GM18861 (cell line): ENCODE results near the gene DAP.
A peak's percentile ranks its signal among the peaks of the same experiment; 100 is the strongest.

Experiments used
- ATAC-seq: cut with Tn5 transposase; IDR thresholded peaks from one replicate; pipeline ENCODE4 v1.9.1; 2021; ENCODE audit not compliant: unreplicated experiment

The DAP gene

DNA sequence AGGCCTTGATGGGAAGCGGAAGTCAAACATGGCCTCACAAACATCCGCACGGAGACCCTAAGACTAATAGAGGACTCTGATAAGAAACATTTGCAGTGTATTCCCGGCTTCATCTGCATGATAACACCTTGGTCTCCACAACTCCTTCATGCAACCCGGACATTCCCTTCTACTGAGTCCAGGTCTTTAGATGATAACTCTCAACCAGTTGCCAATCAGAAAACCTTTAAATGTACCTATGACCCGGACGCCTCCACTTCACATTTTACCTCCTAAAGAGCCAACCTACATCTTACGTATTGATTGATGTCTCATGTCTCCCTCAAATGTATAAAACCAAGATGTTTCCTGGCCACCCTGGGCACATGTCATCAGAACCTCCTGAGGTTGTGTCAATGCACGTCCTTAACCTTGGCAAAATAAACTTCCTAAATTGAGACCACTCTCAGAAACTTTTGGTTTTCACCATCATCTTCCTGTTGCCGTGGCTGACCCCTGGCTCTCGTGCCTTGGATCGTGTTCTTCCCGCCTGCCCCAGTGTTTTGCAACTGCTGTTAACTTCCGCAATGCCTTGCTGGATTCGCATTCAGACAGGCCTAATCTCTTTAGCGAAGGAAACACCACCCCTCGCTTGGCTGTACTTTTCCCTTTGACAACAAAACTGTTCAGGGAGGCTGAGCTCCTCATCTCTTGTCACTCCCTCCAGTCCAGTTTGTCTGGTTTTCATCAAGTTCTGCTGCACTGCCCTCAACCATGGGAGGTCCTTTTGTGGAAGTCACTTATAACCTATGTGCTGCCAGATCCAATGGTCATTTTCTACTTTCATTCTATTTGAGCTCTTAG, 1.1 kb upstream of the DAP start:
- ATAC-seq = no peak

DNA sequence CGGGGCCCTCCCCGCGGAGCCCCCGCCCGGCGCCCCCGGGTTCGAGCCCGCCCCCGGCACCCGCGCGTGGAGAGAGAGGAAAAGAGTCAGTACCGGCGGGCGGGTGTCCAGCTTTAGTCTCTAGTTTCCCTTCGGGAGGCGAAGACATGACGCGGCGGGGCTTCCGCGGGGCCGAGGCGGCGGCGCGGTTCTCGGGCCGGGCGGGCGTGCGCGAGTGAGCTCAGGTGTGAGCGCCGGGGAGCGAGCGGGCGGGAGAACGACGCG, 181 bp downstream of the DAP start:
- no peak for ATAC-seq

DNA sequence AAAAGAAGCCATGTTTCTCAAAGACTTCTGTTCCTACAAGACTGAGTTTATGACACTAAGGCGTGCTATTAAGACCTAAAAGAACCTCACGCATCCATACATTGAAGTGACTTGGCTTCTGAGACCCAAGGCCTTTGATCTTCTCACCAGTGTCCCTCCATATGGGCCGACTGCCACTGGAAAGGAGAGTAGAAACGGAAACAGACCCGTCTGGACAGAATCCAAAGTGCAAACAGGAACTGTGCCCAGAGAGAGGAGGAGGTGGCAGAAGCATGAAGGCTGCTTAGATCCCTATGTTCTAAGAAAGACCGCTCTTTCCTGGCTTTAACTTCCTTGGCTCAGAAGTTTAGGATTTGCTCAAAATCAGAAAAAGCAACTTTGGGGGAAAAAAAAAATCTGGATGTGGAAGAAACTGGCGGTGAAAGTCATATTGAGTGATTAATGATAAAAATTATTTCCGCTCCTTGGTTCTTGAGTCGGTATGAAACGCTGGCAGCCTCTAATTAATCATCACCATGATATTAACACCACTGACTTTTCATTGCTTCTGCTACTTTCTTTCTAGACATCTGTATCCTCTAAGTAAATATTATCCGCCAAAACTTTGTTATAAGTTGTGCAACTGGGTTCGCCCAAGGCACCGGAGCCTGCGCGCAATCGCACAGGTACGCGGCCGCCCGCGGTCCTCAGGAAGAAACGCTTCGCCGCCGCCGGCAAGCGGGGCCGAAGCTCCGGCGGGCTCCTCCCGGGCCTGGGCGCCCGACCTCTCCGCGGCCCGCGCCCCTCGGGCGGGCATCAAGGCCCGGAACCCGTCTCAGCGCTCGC, 726 bp downstream of the DAP start:
- ATAC-seq = peak; percentile 12

DNA sequence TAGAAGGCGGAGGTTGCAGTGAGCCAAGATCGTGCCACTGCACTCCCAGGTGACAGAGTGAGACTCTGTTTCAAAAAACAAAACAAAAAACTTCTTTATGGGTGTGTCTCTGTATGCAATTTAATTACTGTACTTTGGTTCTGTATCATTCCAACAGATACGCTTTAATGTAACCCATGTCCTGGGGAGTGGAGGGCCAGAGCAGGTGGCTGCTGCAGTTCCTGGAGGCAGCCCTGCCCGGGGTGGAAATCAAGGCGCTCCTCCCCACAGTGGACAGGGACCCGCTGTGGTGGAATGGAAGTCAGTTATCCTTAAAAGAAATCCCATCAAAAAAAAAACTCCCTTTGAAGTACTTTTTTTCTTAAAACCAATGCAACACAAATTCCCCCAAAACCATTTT, 1.9 kb downstream of the DAP start:
- no peak for ATAC-seq

DNA sequence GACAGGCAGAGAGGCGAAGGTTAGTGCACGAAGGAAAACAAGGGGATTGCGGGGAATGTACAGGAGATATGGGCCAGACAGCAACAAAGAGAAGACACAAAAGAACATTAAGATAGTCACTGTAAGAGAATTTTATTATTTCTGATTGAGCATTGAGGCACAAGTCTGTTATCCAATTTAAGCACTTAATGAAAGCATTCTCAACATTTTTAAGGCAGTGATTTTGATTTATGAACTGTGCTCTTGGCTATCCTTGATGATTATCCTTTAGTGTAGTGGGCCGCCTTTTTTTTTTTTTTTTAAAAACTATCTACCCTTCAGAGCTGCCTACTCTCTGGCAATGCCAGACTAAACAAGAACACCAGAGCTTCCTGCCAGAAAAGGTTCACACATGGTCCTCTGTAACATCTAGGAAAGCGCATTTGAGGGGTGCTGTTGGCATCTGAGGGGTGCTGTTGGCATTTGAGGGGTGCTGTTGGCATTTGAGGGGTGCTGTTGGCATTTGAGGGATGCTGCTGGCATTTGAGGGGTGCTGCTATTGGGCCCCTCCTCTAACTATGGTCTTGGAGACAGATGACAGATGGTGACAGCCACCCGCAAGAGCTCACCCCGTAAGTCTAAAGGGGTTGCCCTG, 3.0 kb downstream of the DAP start:
- ATAC-seq = no peak

DNA sequence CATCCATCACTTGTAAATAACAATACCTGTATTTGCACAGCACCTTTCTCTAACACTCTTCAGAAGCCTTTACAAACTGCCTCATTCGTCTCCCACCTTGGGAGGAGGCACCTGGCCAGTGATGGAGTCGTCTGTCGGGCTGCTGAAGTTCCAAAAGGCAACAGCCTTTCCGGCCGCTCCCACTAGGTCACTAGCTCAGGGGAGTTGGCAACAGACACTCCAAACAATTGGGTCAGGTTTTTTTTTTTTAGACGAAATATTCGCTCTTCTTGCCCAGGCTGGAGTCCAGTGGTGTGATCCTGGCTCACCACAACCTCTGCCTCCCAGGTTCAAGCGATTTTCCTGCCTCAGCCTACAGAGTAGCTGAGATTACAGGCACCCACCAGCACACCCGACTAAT, 4.0 kb downstream of the DAP start:
- ATAC-seq = no peak

DNA sequence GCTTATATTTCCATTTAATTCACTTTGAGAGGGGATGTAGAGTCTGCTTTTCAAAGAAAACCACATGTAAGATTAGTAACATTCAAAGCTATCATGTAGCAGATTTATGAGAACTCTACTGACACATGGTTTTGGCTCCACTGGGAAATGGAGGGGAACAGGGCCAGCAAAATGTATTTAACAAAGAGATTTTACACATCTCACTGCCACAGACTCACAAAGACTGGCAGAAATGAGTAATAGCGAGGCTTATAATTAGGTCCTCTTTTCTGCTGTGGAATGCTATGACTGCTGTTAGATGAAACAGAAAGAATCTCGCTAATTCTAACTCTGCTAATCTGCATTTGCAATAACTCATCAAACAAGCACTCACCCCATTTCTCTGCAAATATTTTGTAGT, 4.5 kb downstream of the DAP start:
- ATAC-seq = peak; percentile 41

DNA sequence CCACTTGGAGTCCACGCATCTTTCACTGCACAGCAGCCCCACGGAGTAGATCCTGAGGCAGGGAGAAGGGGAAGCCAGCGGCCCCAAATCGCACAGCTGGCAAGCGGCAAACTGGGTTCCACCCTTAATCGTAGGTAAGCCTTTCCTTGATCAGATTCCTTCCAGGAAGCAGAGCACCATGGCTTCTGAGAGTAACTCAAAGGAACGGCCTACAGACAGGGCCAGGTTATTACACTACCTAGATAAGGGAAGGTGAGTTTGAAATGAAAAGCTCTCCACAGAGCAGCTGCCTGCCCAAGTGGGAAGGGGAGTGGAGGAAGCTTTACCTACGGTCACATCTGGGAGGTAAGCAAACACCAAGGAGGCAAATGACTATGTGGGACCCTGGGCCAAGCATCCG, 7.9 kb downstream of the DAP start:
- ATAC-seq = no peak

DNA sequence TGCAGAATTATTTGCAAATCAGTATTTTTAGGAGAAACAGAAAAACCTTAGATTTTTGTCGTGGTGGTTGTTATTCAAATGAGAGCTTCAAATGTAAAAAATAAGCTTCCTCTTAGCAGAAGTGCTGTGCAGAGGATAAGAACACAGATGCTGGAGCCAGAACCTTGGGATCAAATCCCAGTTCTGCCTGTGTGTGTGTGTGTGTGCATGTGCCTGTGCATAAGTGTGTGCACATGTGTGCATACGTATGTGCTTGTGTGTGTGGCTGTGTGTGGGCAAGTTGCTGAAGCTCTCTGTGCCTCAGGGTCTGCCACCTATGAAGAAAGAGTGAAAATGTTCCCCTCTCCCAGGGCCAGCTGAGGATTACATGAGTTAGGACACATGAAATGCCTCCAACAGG, 8.6 kb downstream of the DAP start:
- no peak for ATAC-seq

DNA sequence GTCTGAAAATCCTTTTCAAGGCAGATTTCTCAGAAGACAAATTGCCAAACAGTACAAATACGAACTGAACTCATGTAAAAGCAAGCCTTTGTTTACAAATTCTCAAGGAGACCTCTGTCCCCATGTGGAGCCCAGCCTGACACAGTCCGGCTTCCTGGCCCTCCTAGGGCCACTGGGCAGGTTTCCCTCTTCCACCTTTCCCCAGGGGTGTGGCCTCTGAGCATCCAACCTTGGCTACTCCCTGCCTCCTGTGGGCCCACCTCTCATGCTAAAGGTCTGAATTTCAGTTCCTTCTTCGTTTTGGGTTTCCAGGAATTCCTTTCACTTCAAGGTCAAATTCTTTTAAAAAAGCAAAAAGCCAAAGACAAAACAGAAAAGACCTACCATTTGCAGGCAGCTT, 10.1 kb downstream of the DAP start:
- no peak for ATAC-seq

DNA sequence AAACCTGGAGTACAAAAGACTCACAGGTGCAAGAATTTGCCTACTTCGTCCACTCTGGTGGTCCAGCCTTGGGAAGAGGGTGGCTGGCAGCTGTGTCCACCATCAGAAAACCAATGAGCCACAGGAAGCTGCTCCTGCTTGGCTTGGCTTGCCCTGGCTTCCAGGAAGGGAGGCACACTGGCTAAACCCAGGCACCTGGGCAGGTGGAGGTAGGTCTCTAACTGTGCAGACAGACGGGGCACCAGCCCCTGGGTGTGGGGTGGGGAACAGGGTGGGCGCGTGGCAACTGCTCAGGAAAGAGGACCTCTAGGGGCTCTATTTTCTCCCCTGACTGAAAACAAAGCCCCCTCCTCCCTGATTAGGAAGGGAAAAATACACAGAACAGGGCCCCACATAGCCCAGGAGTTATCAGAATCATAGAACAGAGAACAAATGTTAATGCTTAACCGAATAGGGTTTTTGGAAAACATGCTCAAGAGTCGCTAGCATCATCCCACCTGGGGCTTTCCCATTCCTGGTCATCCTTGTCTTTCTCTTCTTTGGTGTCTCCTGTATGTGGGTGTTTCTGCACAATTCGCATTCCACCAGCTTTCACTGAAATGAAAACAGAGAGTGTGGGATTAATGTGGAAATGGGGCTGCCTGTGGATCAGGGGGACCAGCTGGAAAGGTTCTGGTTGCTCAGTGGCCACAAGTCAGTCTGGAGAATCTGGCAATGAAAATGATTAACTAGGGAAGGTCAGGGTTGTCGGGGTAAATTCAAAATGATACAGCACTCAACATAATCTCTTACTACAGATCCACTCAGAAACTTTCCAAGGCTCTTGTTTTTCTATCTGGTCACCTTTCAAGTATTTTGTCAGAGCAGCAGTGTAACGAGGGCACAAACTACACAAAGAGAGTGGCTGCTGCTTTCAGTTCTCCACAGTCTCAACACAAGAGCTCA, 13.1 kb downstream of the DAP start:
- ATAC-seq = peak; percentile 45

DNA sequence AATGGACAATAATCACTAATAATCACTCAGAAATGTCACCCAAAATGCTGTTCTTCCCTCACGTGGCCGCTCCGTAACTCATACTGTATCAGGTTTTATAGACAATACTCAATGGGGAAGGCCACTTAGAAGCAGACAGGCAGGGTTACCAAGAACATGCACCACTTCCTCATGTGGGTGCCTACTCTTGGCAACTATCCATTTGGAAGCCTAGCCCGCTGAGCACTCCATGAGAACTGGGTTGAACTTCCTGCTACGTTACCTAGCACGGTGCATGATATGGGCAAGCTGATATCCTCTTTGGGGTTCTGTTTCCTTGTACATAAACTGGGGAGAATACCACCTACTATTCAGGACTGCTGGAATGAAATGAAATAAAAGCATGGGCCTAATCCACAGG, 14.3 kb downstream of the DAP start:
- ATAC-seq = no peak

DNA sequence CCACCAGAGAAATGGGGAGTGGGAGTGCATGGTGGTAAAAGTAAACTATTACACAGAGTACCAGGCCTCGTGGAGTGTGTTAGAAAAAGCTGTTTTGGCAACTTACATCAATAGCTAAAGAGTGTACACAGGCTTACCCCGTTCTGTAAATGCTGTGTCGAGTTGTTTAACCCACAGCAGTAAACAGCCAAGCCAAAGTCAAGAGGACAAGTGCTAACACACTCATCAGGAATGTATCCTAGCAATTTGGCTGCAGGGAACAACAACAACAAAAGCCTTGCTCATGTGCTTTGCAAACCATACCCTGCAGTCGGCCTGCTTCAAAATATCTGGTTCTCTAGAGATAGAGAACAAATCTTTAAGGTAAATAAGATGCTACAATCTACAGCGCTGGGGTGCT, 15.9 kb downstream of the DAP start:
- no peak for ATAC-seq

DNA sequence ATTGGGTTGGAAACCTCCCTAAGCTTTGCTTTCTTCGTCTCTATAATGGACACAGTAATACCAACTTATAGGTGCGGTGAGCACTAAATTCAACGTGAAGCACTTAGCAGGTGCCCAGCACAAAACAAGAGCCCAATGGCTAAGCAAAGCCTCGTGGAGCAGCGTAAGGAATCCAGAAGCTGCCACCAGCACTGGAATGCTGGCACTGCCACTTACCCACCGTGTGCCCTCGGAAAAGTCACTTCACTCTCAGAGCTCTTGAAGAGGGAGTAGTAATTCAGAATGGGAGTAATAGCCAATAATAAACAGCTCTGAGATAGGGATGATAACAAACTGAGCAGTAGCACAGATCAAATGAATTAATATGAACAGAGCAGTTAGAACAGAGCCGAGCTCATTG, 16.4 kb downstream of the DAP start:
- ATAC-seq = no peak

DNA sequence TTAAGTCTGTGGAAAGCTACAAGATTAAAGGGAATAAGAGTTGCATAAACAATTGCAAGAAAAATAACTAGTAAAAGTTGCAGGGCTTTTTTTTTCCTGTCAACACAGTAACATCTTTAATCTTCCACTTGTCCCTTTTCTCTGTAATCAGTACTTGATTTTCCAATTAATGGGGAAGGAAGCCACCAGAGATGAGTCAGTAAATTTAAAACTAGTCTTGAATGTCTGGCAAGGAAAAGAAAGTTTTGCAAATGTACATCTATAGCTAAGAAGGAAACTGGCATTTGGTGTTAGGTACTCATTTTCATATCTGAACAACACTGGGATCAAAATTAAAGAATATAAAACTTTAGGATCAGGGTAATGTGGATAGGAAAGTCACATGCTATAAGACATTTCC, 17.1 kb downstream of the DAP start:
- no peak for ATAC-seq

DNA sequence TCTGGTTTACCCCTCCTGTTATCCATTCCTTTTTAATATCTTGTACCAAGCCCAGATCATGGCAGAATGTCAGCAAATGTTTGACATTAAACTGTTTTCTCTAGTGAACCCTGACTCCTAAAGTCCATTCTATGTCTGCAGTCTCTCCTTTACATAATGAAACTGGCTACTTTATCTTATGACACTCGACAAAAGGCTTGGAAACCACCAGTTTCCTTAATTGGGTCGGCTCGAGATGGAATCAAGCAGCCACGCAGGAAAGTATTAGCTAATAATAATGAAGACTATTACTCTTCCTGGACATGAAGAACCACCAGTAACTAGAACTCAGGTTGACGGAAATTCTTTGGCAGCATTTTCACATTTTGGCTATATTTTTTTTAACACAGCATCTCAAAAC, 17.5 kb downstream of the DAP start:
- no peak for ATAC-seq

DNA sequence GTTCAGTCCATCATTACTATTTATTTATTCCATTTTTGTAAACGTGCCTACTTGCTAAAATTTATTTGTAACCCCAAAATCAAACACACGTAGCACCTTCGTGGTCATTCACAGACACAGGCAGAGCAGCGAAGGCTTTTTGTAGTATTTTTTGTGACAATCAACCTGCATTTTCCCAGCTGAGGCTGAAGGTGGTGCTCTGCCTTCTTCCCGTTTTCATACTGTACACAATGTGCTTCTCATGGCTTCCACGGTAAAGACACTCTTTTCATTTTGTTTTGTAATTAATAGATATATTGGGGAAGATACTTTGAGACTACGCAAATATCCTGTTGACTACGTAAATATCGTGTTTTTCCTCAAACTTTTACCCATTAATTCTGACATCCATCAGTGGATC, 19.4 kb downstream of the DAP start:
- ATAC-seq = no peak

DNA sequence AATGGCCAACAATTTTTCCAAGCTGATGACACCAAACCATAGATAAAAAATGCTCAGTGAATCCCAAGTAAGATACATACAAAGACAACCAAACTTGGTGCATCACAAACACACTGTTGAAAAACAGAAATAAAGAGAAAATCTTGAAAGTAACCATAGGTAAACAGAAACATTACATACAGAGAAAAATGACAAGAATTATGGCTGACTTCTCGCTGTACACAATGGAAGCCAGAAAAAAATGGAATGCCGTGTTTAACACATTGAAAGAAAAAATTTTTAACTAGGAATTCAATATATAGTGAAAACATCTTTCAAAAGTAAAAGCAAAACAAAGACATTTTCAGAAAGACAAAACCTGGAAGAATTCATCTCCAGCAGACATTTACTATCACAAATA, 20.6 kb downstream of the DAP start:
- no peak for ATAC-seq

DNA sequence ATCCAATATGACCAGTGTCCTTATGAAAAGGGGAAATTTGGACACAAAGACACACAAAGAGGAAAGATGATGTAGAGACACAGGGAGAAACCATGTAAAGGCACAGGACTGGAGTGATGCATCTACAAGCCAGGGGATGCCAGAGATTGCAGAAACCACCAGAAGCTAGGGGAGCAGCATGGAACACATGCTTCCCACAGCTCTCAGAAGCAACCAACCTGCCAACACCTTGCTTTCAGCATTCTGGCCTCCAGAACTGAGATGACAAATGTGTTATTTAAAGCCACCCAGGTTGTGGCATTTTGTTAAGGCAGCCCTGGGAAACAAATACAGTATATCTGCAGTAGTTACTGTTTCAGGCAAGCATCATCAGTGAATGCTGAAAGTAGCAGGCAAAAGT, 23.2 kb downstream of the DAP start:
- ATAC-seq = no peak

DNA sequence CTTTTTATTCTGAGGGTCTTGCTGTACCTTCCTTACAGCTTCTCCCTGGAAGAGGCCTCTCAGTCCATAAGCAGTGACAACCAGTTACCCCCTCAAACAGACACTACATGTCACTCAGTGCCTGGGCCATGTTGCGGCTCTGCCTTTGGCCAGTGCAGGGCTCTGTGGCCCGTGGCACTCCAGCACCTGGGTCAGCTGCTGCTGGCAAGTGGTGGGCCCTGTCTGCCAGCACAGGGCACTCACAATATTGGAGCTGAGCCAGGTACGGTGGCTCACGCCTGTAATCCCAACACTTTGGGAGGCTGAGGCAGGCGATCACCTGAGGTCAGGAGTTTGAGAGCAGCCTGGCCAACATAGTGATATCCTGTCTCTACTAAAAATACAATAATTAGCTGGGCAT, 24.2 kb downstream of the DAP start:
- ATAC-seq = no peak

DNA sequence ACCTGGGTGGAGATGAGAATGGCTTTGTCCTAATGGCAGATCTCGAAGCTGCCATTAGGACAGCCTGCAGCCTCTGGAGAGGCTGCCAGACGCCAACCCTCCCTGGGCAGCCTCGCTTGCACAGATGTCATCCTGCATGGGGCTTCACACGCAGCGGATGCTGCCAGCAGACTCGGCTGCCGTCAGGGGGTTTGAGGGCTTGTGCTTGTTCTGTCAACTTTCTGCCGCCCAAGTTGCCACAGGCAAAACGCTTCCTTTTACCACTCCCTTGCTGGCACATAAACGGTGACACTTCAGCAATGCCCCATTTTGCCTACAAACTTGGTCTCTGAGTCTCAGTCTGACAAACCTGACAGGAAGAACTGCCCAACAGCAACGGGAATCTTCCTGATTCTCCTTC, 24.7 kb downstream of the DAP start:
- no peak for ATAC-seq
